HG03095 (cell line): ENCODE results near the gene CAPZB.
A peak's percentile ranks its signal among the peaks of the same experiment; 100 is the strongest.

Experiments used
- ATAC-seq: cut with Tn5 transposase; IDR thresholded peaks from one replicate; pipeline ENCODE4 v1.9.1; 2021; ENCODE audit warnings: moderate library complexity; ENCODE audit not compliant: unreplicated experiment

The CAPZB gene

DNA sequence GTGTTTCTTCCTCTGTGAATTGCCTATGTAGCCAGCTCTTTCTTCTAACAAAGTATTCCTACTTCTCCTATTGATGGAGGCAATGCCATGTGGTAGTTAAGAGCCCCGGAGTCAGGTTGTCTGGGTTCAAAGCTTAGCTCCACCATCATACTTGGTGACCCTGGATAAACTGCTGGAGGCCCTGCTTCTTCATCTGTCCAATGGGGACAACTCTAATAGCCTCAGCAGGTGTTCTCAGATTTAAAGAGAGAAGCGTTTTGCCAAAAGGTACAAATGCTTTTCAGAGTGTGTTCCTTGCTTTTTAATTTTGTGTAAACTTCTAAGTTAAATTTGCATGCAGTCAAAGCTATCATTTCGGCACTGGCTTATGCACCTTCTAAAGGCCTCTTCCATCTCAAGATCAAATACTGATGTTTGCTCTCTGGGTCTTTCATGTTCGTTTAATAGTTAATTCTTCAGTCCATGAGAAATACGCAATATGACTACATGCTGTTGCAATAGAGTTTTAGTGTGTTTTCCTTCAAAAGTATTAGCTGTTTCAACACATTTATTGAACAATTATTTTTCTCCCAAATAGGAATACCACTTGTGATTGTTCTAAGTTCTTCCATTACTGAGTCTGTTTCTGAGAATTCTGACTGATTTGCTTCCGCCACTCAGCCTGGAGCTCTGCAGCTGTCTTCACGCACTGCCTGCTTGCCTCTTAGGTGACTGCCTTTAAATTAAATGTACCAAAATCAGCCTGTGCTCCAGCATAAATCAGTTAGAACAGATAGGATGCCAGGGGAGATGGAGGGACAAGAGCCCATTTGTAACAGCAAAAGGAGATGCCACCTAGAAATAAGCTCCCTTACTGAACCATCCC lies 75.6 kb downstream of the CAPZB start:
- no peak for ATAC-seq

DNA sequence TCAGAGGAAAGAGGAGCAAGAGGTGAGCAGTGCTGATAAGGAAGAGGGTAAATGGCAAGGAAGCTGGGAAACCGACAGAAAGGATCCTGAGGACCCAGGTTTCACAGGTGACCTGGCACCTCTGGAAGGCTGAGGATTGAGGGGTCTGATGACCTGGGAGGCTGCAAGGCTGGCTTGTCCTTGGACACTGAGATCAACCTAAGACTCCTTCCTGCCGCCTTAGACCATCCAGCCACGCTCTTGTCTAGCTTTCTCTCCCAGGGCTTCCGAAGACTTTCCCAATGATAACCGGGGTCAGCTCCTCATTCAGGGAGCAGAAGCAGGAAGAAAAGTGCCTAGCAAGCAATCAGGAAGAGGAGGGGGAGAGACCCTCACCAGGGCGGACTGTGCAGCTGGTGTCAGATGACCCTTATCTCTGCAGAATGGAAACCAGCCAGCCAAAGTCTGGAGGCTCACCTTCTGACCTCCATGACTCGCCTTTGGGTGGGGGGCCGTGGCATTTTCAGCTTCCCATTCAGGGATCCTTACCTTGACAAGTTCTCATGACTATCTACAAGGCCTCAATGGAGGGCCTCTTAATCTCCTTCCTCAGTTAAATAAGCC lies 77.7 kb downstream of the CAPZB start:
- ATAC-seq = no peak

DNA sequence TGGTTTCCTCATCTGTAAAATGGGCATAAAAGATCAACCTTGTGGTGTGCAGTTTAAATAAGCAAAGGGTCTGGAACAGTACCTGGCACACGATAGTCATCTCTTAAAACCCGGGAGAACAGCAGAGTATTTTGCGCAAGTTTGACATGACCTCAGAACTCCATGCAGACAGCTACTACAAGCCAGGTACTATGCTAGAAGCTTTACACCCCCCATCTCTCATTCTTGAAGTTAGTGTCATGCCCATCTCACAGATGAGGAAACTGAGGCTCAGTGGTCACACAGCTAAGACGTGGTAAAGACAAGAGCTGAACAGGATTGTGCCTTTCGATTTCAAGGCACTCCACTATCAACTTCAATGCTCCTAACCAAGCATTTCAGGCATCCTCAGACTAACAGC lies 78.7 kb downstream of the CAPZB start:
- no peak for ATAC-seq

DNA sequence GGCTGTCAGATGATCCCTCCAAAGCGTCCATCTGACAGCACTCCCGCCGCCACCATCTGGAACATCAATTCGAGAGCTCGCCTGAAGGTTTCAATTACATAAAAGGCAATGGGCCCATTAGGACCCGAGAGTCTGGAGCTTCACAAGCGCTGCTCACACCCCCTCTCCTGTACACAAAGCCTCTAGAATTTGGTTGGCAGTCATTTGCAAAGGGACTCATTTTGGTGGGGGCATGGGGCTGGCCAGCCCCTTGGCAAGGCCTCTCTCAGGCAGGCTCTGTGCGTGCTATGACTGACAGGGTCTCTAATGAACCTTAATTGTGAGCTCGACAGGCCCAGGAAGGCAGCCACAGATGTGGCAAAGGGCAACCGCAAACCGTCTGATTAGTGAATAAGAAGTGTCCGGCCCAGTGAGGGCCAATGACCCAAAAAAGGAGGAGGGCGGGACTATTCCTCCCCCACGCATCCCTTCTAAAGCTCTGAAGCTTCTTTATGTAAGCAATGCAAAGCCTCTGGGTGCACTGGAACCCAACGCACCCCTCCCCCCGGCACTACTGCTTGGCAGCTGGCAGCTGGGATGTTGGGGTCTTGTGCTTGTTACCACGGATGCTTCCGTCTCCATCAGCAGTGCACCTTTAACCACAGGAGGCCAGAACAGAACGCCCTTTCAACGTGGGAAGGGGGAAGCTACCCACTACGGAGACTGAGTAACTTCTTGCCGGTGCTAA lies 79.4 kb downstream of the CAPZB start:
- no peak for ATAC-seq

DNA sequence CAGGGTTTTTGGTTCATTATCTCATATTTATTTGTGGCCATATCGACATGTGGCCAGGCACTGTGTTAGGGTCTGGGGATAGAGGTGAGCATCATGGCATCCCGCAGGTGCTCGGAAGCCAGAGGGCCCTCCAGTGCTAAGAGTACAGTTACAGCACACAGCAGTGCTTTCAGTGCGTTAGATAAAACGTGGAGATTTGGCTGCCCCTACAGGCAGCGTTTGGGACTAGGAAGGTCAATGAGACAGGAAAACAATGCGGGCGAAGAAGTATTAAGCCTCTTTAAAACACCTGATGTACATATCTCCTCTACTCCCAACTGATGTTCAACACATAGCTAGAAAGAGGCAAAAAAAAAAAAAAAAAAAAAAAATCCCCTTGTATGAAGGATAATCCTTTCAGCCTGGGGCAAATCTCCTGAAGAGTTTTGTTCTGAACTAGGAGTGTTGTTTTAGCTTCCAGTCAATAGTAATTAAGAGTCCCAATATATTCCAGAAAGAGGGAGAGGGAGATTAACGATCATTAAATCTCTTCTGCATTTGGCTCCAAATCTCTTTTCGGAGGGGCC lies 80.1 kb downstream of the CAPZB start:
- no peak for ATAC-seq

DNA sequence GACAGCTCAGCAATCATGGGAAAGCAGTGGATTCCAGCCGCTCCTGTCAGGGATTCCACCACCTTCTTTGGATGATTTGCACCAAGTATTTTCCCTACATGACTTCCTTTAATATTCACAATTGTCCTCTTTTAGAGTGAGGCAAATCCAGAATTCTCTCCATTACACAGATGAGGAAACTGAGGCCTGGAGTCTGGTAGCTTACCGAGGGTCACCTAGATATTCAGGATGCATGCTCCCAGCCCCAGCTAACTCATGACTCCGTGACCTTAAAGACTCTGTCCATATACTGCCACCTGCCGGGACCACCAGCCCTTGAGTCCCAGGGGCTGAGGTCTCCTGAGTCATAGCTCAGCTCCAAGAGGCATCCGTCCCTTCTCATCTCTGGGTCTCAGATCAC lies 80.6 kb downstream of the CAPZB start:
- ATAC-seq = no peak

DNA sequence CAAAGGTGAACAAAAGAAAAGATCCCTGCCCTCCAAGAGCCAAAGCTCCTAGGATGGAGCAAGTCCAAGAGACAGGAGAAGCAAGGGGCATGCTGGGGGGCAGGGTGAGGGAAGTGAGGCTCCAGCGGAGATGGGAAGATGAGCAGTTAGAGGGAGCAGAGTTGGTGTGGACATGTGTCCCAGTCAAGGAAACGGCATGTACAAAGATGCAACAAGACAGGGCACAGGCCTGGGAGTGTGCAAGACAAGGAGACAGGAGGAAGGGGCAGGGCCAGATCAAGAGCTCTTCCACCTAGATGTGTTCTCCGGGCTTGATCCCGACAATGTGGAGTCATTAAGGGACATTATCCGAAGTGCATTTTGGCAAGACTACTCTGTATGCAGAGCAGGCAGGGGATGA lies 82.1 kb downstream of the CAPZB start:
- ATAC-seq = no peak

DNA sequence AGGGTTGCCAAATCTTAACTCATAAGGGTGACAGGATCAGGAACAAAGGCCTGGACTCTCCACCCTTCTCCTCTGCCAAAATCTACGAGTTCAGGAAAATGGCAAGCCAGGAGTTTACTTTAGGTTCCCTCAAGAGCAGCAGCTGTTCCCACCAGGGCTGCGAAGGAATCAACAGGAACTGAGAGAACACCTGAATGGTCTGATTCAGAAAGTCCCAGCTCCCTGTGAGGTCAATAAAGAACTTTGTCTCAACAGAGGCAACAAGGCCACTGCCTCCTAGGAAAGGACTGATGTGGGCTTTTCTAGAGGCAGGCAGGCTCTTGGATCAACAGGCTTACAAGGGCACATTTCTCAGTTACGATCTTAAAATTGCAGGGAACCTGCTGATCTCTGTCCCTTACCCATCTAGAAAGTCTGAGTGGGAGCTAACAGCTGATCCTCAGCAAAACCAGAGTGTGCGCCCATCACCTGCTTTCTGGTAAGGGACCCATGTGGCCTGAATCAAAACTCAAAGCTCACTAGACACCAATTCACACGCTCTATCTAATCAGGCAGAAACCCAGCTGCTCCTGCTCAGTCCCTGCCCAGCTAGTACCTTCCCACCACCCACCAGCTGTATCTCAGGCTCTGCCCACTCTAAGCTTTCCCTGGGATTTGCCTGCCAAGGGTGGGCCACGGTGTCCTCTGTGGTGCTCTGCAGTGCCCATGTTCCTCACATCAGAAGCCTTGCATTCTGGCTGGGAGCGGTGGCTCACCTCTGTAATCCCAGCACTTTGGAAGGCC lies 83.1 kb downstream of the CAPZB start:
- no peak for ATAC-seq

DNA sequence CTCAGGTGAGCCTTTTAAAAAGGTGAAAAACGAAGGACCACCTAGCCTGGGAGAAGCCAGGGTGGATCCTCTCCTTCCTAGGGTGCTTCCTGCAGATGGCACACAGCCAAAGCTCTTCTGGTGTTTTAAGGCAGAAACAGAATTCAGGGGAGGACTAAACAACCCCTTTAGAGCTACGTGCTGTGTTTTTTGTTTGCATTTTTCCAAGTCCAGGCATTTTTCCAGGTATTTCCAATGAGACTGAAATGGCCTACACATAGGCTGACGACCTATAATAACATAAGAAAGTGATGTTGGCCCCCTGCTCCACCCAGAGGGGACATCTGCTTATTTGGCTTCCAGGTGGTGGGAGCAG lies 83.8 kb downstream of the CAPZB start:
- ATAC-seq = no peak

DNA sequence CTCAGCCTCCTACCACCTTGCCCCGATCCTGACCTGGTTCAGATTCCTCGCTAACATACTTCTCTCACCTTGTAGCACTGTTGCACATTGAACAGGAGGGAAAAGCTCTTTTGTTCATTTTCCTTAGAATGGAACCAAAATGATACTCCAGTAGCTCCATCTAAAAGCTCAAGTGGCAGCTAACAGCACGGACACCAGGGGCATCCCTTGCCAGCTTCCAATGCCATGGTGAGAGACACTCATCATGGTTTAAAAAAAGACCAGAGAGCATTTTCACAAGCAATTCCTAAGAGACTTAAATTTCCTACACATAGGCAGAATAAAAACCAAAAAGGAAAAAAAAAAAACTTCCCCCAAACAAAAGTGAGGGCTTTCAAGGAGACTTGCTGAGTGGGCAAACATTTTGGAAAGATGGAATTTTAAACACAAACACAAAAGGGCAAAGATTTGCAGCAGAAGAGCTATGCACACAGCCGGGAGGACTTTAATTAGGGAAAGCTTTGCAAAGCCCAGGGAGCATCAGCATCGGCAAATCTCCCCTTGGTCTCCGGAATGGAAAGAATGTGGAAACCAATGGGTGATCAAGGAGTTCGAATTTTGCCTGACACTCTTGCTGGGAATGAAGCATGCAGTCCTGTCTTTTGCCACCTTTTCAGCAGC lies 84.3 kb downstream of the CAPZB start:
- ATAC-seq = no peak

DNA sequence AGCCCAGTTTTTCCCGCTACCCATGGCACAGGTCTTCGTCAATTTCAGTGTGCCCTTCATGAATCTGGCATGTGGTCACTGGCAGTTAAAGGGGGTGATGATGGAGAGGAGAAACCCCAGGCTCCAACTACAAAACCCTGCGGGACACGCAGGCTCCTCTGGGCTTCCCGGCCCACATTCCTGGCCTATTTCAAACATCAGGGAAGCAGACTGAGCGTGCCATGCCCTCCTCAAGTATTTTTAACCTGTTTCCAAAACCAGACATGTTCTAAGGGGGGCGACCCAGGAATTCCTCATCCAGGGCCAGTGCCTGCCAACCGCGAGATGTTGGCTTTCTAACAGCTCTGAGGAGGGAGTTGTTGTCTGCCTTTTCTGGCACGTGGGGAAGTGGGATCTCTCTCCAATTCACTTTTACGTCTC lies 85.1 kb downstream of the CAPZB start:
- no peak for ATAC-seq

DNA sequence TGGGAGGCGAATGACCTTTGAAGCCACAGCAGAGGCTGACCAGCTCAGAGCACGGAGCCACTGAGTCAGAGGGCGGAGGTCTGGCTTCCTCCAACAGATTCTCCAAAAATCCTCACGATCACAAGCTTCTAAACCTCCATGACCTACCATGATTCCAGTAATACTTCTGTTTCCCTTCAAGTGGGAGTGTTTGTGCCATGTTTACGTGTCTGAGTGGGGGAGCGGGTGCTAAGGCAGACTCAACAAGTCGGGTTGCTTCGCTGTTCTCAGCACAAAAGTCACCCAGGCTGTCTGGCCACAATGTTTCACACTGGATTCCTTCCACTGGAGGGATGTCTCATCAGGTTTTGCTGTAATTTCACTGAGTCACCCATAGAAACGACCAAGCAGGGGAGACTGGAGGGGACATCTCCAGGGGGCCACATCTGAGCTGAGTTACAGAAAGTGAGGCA lies 87.0 kb downstream of the CAPZB start:
- no peak for ATAC-seq

DNA sequence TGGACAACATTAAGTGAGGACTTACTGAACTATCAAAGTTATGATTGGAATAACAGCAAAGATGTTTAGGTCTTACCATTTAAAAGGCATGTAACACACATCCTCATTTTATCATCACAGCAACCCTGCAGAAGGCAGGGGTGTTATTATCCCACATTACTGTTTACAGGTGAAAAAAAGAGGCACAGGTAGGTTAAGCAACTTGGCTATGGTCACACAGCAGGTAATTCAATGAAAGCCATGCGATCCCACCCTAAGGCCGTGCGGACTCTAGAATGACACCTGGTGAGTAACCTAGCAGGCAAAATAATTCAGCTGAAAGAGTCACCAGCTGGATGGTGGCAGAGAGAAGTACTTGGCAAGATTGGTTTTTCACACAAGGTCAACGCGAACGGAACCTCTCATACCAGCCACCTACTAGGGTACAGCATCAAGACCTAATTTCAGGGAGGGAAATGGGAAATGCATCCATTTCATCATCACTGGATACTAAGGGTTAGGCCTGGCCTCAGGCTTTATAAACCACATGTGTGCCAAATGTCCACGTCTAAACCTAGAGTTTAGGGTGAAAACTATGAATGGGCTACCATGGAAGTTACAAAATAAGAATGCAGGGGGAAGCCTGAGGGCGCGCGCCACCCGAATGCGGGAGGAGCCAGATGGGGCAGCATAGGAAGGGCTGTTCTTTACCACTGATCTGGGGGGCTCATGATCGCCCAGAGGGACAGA lies 88.0 kb downstream of the CAPZB start:
- ATAC-seq = no peak

DNA sequence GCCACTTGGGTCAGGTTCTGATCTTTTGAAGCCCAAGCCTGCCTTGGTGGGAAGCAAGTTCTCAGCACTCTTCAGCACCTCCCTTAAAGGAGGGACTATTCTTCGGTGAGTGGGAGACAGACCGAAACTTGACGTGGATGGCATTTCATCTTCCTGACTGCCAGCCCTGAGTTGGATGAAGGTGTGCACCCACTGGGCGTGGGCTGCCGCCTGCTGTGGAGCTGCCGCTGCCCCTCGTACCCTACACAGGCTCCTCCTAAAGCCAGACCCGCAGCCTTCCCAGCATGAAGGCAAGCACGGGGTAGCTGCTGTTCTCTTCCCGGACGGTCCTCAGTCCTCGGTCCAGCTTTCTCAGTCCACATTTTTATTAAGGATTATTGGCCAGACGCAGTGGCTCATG lies 89.1 kb downstream of the CAPZB start:
- ATAC-seq = no peak

DNA sequence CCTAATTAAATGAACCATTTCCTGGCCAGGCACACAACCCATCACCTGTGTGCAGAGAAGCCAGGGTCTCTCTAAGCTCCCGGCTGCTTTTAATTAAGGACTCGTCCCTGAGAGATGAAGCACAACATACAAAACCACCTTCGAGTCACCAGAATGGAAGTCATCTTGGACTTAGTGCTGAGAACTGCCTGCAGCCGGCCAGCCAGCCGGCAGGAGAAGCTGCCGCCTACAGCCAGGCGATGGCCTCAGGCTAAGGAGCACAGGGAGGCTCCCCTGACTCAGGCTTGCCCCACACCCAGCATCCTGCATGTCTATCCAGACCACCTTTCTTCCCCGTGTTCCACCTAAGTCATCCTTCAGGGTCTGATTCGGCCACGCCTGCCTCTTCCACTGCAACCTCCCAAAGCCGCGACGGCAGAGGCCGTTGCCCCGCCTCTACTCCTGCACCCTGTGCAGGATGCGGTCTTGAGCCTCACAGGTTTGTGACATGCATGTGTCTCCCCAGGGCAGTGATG lies 89.6 kb downstream of the CAPZB start:
- ATAC-seq = no peak

DNA sequence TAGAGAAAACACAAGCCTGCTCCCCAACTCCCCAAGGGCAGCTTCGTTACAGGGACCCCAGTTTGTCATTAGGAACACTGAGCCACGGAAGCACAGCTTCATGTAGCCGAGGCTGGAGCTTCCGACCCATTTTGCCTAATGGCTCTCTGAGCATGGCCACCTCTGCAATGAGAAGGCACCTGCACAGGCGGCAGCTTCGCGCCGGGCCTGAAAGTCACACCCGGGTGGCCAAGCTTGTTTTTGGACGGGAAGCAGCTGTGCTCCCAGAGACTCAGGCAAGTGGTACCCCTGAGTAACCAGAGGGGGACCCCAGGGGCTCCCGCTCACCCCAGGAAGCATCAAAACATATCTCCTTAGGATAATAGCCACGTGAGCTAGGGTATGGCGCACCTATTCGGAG lies 92.3 kb downstream of the CAPZB start:
- ATAC-seq = no peak

DNA sequence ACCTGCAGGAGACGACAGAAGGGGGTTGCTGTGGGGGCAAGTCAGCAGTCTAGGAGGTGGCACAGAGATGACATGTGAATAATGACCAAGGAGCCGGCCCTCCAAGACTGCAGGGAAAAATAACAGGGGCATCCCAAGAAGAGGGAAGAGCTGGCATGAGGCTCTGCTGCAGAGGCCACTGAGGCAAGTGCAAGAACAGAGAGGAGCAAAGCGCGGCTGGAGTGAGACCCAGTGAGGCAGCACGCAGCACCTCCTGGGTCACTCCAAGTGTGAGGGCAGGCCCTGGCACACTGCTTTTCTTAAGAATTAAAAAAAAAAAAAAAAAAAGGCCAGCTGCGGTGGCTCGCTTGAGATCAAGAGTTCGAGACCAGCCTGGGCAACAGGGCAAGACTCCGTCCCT lies 93.1 kb downstream of the CAPZB start:
- ATAC-seq = no peak

DNA sequence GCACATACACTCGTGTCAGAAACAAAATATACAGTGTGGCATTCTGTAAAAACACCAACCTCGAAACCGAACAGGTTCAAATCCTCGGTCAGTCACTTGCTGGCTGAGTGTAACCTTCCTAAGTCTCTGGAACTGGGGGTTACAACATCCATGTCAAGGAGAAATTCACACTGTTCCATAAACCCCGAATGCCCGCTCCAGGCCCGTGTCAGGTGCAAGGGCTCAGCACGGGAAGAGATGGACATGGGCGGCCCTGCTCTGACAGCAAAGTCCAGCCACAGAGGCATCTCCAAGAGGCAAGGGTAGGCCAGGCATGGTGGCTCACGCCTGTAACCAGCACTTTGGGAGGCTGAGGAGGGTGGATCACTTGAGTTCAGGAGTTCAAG lies 93.8 kb downstream of the CAPZB start:
- ATAC-seq = no peak

DNA sequence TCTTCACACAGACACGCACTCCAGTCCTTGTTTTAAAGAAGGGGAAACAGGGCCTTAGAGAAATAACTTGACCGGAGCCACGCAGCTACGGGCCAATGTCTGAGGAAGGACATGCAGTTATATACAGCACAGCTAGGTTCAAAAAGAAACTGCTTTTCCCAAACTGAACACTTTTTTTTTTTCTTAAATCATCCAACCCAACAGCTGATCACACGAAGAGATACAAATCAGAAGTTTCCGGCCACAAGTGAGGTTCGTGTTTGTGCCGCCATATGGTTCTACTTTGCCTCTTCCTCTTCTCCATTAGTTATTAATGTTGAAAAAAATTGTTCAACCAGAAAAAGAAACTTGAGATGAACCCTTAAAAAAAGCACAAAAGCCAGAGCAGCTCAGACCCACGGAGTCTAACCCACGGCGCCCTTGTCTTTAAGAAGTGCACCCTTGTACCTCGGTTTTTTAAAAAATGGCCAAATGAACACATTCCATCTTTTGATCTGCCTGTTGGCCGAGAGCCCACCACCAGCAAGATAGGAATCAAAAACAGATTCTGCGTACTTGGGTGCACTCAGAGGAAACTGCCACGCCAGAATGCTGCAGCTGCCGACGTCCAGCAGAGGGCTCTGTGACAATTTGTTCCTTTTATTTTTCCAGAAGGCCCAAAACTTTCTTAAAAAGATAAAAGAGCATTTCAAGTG lies 94.3 kb downstream of the CAPZB start:
- ATAC-seq = peak; percentile 54
